ENCODE results near the gene CEP350.

The CEP350 gene

DNA sequence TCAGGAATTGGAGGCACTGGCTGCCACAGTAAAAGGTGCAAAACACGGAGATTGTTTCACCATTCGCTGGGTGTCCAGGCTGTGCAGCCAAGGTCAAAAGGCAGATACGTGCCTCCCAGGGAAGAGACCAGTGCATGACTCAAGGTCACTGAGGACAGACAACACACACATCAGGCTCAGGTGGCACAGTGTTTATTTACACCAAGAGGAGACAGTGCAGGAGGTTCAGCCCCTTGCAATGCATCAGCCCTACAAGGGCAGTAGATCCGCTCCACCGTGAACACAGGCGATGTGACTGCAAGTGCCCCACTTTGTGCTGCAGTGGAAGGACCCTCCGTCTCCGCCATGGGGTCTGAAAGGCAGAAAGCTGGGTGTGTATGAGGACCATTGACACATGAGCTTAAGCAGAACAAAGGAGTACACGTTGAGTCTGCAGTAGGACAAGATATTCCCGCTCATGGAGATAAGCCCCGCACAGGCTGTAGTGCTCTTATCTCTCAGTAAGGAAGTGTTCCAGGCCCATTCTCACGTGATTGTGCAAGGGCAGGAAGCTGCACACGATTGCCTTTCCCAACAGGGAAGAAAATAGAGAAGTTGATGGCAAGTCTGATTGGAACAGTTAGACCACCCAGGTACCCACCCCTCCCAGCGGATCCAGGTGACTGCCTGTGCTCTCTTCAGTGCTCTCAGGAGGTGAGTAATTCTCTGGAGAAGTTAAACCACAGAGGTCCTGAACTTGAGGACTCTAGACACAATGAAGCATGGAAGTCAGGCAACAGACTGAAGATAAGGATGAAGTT, 162.6 kb downstream of the CEP350 start:
- peak overlapping the region; percentile 6 to 20 for H3K4me3 ChIP-seq (ENCODE audit: low read depth in 1 of 2, low read length in 1 of 2)
- H3K4me1 ChIP-seq (ENCODE audit: control insufficient read depth in 1 of 2, insufficient read depth in 1 of 2, low read depth in 1 of 2, low read length in 1 of 2) = peaks cover 18 to 22% of the 10 kb centered on the region in 2 experiments
- peak overlapping the region; percentile 62 for H3K27ac ChIP-seq
- no peaks in the 10 kb centered on the region for H3K9me3 ChIP-seq
- TF ChIP-seq, protein P1, sequence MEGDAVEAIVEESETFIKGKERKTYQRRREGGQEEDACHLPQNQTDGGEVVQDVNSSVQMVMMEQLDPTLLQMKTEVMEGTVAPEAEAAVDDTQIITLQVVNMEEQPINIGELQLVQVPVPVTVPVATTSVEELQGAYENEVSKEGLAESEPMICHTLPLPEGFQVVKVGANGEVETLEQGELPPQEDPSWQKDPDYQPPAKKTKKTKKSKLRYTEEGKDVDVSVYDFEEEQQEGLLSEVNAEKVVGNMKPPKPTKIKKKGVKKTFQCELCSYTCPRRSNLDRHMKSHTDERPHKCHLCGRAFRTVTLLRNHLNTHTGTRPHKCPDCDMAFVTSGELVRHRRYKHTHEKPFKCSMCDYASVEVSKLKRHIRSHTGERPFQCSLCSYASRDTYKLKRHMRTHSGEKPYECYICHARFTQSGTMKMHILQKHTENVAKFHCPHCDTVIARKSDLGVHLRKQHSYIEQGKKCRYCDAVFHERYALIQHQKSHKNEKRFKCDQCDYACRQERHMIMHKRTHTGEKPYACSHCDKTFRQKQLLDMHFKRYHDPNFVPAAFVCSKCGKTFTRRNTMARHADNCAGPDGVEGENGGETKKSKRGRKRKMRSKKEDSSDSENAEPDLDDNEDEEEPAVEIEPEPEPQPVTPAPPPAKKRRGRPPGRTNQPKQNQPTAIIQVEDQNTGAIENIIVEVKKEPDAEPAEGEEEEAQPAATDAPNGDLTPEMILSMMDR (IDR thresholded peaks at IDR 0.05) = no peak
- no peaks in the 10 kb centered on the region for H3K27me3 ChIP-seq
- H3K36me3 ChIP-seq = peaks cover 10% of the 10 kb centered on the region

DNA sequence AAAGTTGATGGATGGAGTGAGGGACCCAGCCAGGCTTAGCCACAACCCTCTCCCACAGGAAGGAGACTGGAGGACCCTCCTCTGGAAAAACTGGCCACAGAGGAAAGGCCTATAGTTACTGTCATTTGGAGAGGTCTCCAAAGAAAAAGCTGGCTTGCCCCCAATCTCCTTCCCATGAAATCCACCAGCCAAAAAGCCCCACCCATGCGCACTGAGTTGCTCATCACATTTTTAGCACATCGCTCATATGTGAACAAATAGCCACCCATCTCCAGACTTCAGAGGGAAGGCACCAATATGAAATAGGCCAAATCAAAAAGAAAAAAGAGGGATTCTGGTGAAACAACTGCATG, 163.1 kb downstream of the CEP350 start:
- H3K27ac ChIP-seq = peak overlapping the region; percentile 62
- TF ChIP-seq, protein P1 (IDR thresholded peaks at IDR 0.05) = no peak

DNA sequence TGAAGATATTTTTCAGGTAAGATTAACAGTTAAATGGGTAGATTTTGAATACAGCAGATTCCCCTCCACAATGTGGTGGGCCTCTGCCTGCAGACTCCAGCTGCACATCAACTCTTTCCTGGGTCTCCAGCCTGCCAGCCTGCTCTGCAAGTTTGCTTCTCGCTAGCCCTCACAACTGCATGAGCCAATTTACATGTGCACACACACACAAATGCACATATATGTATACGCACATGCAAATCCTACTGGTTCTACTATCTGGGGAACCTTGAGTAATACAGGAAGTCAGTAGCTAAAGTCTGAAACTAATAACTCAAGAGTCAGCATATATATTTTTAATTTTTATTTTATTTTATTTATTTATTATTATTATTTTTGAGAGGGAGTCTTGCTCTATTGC, 165.2 kb downstream of the CEP350 start:
- Histone ChIP-seq H3K27ac (no peak overlapping the region), H3K36me3 (no peaks in the 10 kb centered on the region), H3K9me3 (no peaks in the 10 kb centered on the region), H3K27me3 (no peaks in the 10 kb centered on the region), H3K4me3 (ENCODE audit: low read depth in 1 of 2, low read length in 1 of 2) (no peak overlapping the region), H3K4me1 (ENCODE audit: control insufficient read depth in 1 of 2, insufficient read depth in 1 of 2, low read depth in 1 of 2, low read length in 1 of 2) (peaks cover 22 to 28% of the 10 kb centered on the region in 2 experiments)
- TF ChIP-seq, protein P1 (IDR thresholded peaks at IDR 0.05) = no peak

More for the DNA sequence above, 163.1 kb downstream of the CEP350 start:
- peaks cover 18 to 22% of the 10 kb centered on the region in 2 experiments for H3K4me1 ChIP-seq (ENCODE audit: control insufficient read depth in 1 of 2, insufficient read depth in 1 of 2, low read depth in 1 of 2, low read length in 1 of 2)
- no peaks in the 10 kb centered on the region for H3K9me3 ChIP-seq
- peaks cover 4% of the 10 kb centered on the region for H3K36me3 ChIP-seq
- no peaks in the 10 kb centered on the region for H3K27me3 ChIP-seq
- peak overlapping the region in 1 of 2 experiments; percentile 20 for H3K4me3 ChIP-seq (ENCODE audit: low read depth in 1 of 2, low read length in 1 of 2)

DNA sequence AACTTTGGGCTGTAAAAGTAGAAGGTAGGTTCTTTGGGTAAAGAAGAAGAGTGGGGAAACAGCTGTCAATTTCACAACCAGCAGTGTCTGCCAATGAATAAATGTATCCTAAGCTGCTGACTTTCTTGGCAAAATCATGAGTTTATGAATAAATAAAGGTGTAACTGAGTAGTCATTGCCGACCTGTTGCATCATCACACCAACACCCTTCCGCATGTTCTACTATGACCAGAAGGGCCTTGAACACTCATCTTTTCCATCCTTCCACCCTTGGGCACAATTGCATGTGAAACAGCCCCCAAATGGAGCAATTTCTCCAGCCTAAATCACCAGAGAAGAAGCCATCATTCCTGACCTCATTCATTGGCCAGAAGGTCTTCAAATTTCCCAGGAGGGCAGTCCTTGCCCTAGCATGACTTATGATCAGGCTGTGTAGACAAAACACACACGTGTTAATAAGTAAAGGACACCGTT, 168.9 kb downstream of the CEP350 start:
- H3K36me3 ChIP-seq = no peaks in the 10 kb centered on the region
- H3K9me3 ChIP-seq = no peaks in the 10 kb centered on the region
- H3K4me1 ChIP-seq (ENCODE audit: control insufficient read depth in 1 of 2, insufficient read depth in 1 of 2, low read depth in 1 of 2, low read length in 1 of 2) = peaks cover 35% of the 10 kb centered on the region in 2 experiments
- TF ChIP-seq, protein P1 (IDR thresholded peaks at IDR 0.05) = no peak
- no peak overlapping the region for H3K4me3 ChIP-seq (ENCODE audit: low read depth in 1 of 2, low read length in 1 of 2)
- H3K27me3 ChIP-seq = no peaks in the 10 kb centered on the region
- H3K27ac ChIP-seq = no peak overlapping the region

DNA sequence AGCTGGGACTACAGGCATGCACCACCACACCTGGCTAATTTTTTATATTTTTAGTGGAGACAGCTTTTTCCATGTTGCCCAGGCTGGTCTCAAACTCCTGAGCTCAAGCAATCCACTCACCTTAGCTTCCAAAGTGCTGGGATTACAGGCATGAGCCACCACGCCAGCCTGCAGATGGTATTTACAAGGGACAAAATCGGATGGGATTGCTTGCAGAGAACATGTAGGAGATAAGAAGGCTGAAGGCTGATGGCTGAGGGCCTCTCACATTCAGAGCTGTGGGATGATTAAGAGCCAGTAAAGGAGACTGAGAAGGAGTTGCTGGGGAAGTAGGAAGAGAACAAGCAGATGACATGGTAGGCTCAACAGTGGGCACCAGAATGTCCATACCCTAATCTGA, 176.0 kb downstream of the CEP350 start:
- Histone ChIP-seq H3K4me3 (ENCODE audit: low read depth in 1 of 2, low read length in 1 of 2) (peak overlapping the region; percentile 63 to 71), H3K27me3 (no peaks in the 10 kb centered on the region), H3K27ac (peak overlapping the region; percentile 86), H3K9me3 (no peaks in the 10 kb centered on the region), H3K36me3 (peaks cover 3% of the 10 kb centered on the region), H3K4me1 (ENCODE audit: control insufficient read depth in 1 of 2, insufficient read depth in 1 of 2, low read depth in 1 of 2, low read length in 1 of 2) (peaks cover 77 to 84% of the 10 kb centered on the region in 2 experiments)
- TF ChIP-seq, protein P1 (IDR thresholded peaks at IDR 0.05) = no peak
